Ishikawa (cell line): ENCODE results near the gene SESN1.

ENCODE experiments used
- CEBPB ChIP-seq: IDR thresholded peaks from 2 replicates; pipeline ENCODE4 v1.6.1; 2012
- CREB1 ChIP-seq: IDR thresholded peaks from 2 replicates; pipeline ENCODE4 v1.6.1; 2012; ENCODE audit warnings: low read depth
- FOXM1 ChIP-seq: IDR thresholded peaks from 2 replicates; pipeline ENCODE4 v1.6.1; 2012; ENCODE audit warnings: low read depth, borderline replicate concordance
- MAX ChIP-seq: IDR thresholded peaks from 2 replicates; pipeline ENCODE4 v1.6.1; 2012
- RAD21 ChIP-seq: IDR thresholded peaks from 2 replicates; pipeline ENCODE4 v1.6.1; 2012; ENCODE audit warnings: low read depth
- TCF12 ChIP-seq: IDR thresholded peaks from 2 replicates; pipeline ENCODE4 v1.6.1; 2012; ENCODE audit warnings: low read depth
- ZBTB7A ChIP-seq: IDR thresholded peaks from 2 replicates; pipeline ENCODE4 v1.6.1; 2012; ENCODE audit warnings: low read depth

- TF ChIP-seq CREB1 (no peak), MAX (no peak), FOXM1 (no peak), CEBPB (no peak), ZBTB7A (no peak), TCF12 (no peak), RAD21 (no peak)
Observed at GRCh38 chr6:109103942-109104341, 9.3 kb upstream of the SESN1 start.
